T-cell (primary cell): ENCODE data around the gene C5orf47. TPM values are rescaled to one million over a fixed set of nuclear protein-coding genes. Genes with fewer than 3 reads are reported as not detected.
A peak's percentile ranks its signal among the peaks of the same experiment; 100 is the strongest.
"Not testable (repeated sequence)": the region's sequence is repeated elsewhere in the genome, so short reads cannot be mapped to it uniquely, and the experiment has no call there.

Experiments used
- ATAC-seq, 4 experiments: fragments of 200-7000 bp in 3 of 4; fragments of 150-1000 bp in 1 of 4; cut with Tn5 transposase; replicated peaks in 1 of 4; 1 replicate in 3 of 4; 2 replicates in 1 of 4; pipeline ENCODE4 v1.10.0; 2021; ENCODE audit warnings: moderate library complexity in 3 of 4, mild to moderate bottlenecking in 2 of 4, moderate number of reproducible peaks in 1 of 4
- CTCF ChIA-PET, 2 donors: fragments of 300-600 bp; sonication (Branson Sonifier 250); formaldehyde crosslinking; loops; one replicate each; lab custom pipeline; 2022; ENCODE audit warnings: antibody characterized with exemption in 2 of 2; lab: Charles Lee
- POLR2A ChIA-PET, 2 donors: fragments of 300-600 bp; sonication (Branson Sonifier 250); formaldehyde crosslinking; loops; one replicate each; lab custom pipeline; 2022; ENCODE audit warnings: antibody characterized with exemption in 2 of 2; lab: Charles Lee
- DNase-seq, 35 experiments: peaks; one replicate each; pipeline versions ENCODE4 v3.0.0 to v3.0.0-alpha.2; 2013 to 2023
- H3K27ac ChIP-seq: one replicate; pipeline ENCODE4 v1.5.1; 2013; ENCODE audit warnings: low read length
- H3K27me3 ChIP-seq, 2 experiments: replicated peaks in 1 of 2; 1 replicate in 1 of 2; 2 replicates in 1 of 2; pipeline versions ENCODE4 v1.6.1 to v1.7.0; 2013; ENCODE audit warnings: low read length in 1 of 2, mixed read lengths in 1 of 2; ENCODE audit not compliant: control insufficient read depth in 2 of 2, insufficient read depth in 2 of 2; ENCODE audit errors: extremely low read depth in 1 of 2
- H3K36me3 ChIP-seq, 2 donors: 1 replicate in 1 of 2; 2 replicates in 1 of 2; pipeline versions ENCODE4 v1.6.1 to v1.7.0; 2013; ENCODE audit warnings: low read length in 1 of 2; ENCODE audit not compliant: control insufficient read depth in 2 of 2, insufficient read depth in 1 of 2; ENCODE audit errors: extremely low read depth in 1 of 2
- H3K4me1 ChIP-seq, 2 experiments: 1 replicate in 1 of 2; 2 replicates in 1 of 2; pipeline versions ENCODE4 v1.6.1 to v1.7.0; 2013; ENCODE audit warnings: low read length in 2 of 2, mixed read lengths in 1 of 2; ENCODE audit not compliant: insufficient read depth in 2 of 2, control insufficient read depth in 1 of 2; ENCODE audit errors: extremely low read depth in 1 of 2
- H3K4me3 ChIP-seq, 2 donors: 1 replicate in 1 of 2; 2 replicates in 1 of 2; pipeline versions ENCODE4 v1.5.1 to v1.7.0; 2013; ENCODE audit warnings: mild to moderate bottlenecking in 2 of 2, low read length in 1 of 2, moderate library complexity in 1 of 2; ENCODE audit not compliant: control insufficient read depth in 1 of 2; ENCODE audit errors: extremely low read depth in 1 of 2
- H3K9me3 ChIP-seq: 2 replicates; pipeline ENCODE4 v1.7.0; 2013
- H3K27ac Mint-ChIP-seq, 2 donors: one replicate each; pipeline ENCODE4 v1.8.0; 2020 to 2021; ENCODE audit warnings: mild to moderate bottlenecking in 2 of 2, mixed read lengths in 2 of 2
- H3K27me3 Mint-ChIP-seq, 2 donors: one replicate each; pipeline ENCODE4 v1.8.0; 2021 to 2022; ENCODE audit warnings: mixed read lengths in 2 of 2
- H3K36me3 Mint-ChIP-seq: one replicate; pipeline ENCODE4 v1.8.0; 2021; ENCODE audit warnings: mixed read lengths
- H3K4me1 Mint-ChIP-seq, 3 donors: one replicate each; pipeline ENCODE4 v1.8.0; 2020 to 2022; ENCODE audit warnings: mixed read lengths in 3 of 3, mild to moderate bottlenecking in 1 of 3
- H3K4me3 Mint-ChIP-seq, 3 donors: one replicate each; pipeline ENCODE4 v1.8.0; 2020 to 2022; ENCODE audit warnings: mild to moderate bottlenecking in 3 of 3, mixed read lengths in 3 of 3, moderate library complexity in 3 of 3
- H3K9me3 Mint-ChIP-seq, 3 donors: one replicate each; pipeline ENCODE4 v1.8.0; 2020 to 2022; ENCODE audit warnings: mixed read lengths in 3 of 3
- WGBS: methylation state at CpG from one replicate; pipeline ENCODE4 v1.1.5; 2013; ENCODE audit warnings: missing lambda C conversion rate; ENCODE audit not compliant: insufficient coverage; 5-methylcytosine and 5-hydroxymethylcytosine counted together
- total RNA-seq, 35 experiments: library from RNA in 6 of 35; stranded (reverse) in 6 of 35; fragments of 120-200 nt in 1 of 35; gene quantifications; one replicate each; pipeline versions ENCODE4 v1.2.1 to v1.2.4 and lab custom pipeline; 2013 to 2026

The C5orf47 gene
- total RNA-seq, 5 donors from 2014 or later (not counting 1 experiment from before 2014, with no cell fraction given), result not detected

- H3K9me3 Mint-ChIP-seq, result not testable (repeated sequence)
- WGBS, result 100% methylated on average over 1 of the region's 19 CpGs
Observed at GRCh38 chr5:174020069-174020927, 31.3 kb downstream of the C5orf47 start.

GRCh38 chr5:174020928-174021304 is 31.9 kb downstream of the C5orf47 start:
- H3K4me3 ChIP-seq, result no peak overlapping the region
- peaks cover 2 to 13% of the 10 kb centered on the region in 2 experiments for H3K27me3 ChIP-seq
- no peaks in the 10 kb centered on the region for H3K4me1 Mint-ChIP-seq
- ATAC-seq (no peak), DNase-seq (no peak)
- POLR2A ChIA-PET, result no interaction called here
- H3K27ac Mint-ChIP-seq, result no peak overlapping the region
- H3K36me3 Mint-ChIP-seq, result peaks cover 3% of the 10 kb centered on the region
- no peak overlapping the region for H3K27ac ChIP-seq
- H3K9me3 ChIP-seq, result no peaks in the 10 kb centered on the region
- WGBS, result 90% methylated on average over 2 of the region's 3 CpGs
- no peaks in the 10 kb centered on the region for H3K4me1 ChIP-seq
- H3K9me3 Mint-ChIP-seq, result peaks cover 0 to 4% (median 0%) of the 10 kb centered on the region in 3 donors
- CTCF ChIA-PET, result interaction anchor here in 1 of 2 donors (1.0 kb wide), 1 partner anchor 21 kb away, joined by 4 read pairs; no protein-coding TSS in a partner anchor
- peaks cover 25 to 33% of the 10 kb centered on the region in 2 donors for H3K27me3 Mint-ChIP-seq
- no peaks in the 10 kb centered on the region for H3K36me3 ChIP-seq
- no peak overlapping the region for H3K4me3 Mint-ChIP-seq

More at GRCh38 chr5:174020069-174020927, 31.3 kb downstream of the C5orf47 start:
- peak in 1 of 35 experiments; percentile 5 for DNase-seq
- H3K4me1 Mint-ChIP-seq, ATAC-seq, H3K4me3 ChIP-seq, H3K4me3 Mint-ChIP-seq, POLR2A ChIA-PET, H3K4me1 ChIP-seq, H3K27ac ChIP-seq, H3K9me3 ChIP-seq, H3K36me3 ChIP-seq, H3K36me3 Mint-ChIP-seq: not testable (repeated sequence)
- CTCF ChIA-PET, result interaction anchor here in 1 of 2 donors (1.0 kb wide), 1 partner anchor 22 kb away, joined by 4 read pairs; no protein-coding TSS in a partner anchor
- H3K27ac Mint-ChIP-seq, result peak overlapping the region in 1 of 2 donors; percentile 23
- peaks cover 25 to 33% of the 10 kb centered on the region in 2 donors for H3K27me3 Mint-ChIP-seq
- H3K27me3 ChIP-seq, result peaks cover 2 to 13% of the 10 kb centered on the region in 2 experiments

- POLR2A ChIA-PET, result no interaction called here
- Mint-ChIP-seq H3K9me3 (peaks cover 0 to 4% (median 0%) of the 10 kb centered on the region in 3 donors), H3K36me3 (peaks cover 3% of the 10 kb centered on the region), H3K4me3 (no peak overlapping the region), H3K27ac (no peak overlapping the region), H3K4me1 (no peaks in the 10 kb centered on the region), H3K27me3 (peaks cover 25 to 36% of the 10 kb centered on the region in 2 donors)
- H3K4me3 ChIP-seq, result no peak overlapping the region
- CTCF ChIA-PET, result no interaction called here
- ATAC-seq (no peak), DNase-seq (no peak)
- no peaks in the 10 kb centered on the region for H3K4me1 ChIP-seq
- 75% methylated on average over 4 of the region's 4 CpGs for WGBS
- no peaks in the 10 kb centered on the region for H3K36me3 ChIP-seq
- peaks cover 2 to 13% of the 10 kb centered on the region in 2 experiments for H3K27me3 ChIP-seq
- no peaks in the 10 kb centered on the region for H3K9me3 ChIP-seq
- H3K27ac ChIP-seq, result no peak overlapping the region
Observed at GRCh38 chr5:174022384-174023095, 33.6 kb downstream of the C5orf47 start.

GRCh38 chr5:174030286-174030685 is 41.3 kb downstream of the C5orf47 start:
- H3K4me3 Mint-ChIP-seq, result no peak overlapping the region
- Histone ChIP-seq H3K4me3 (no peak overlapping the region), H3K9me3 (no peaks in the 10 kb centered on the region), H3K36me3 (no peaks in the 10 kb centered on the region), H3K4me1 (no peaks in the 10 kb centered on the region), H3K27me3 (peaks cover 0 to 6% of the 10 kb centered on the region in 2 experiments), H3K27ac (no peak overlapping the region)
- H3K4me1 Mint-ChIP-seq, result no peaks in the 10 kb centered on the region
- H3K9me3 Mint-ChIP-seq, result peaks cover 19 to 25% (median 23%) of the 10 kb centered on the region in 3 donors
- no peak for ATAC-seq
- no CpG with 5 or more reads among the region's 2 CpGs for WGBS
- CTCF ChIA-PET, result no interaction called here
- peaks cover 0 to 6% of the 10 kb centered on the region in 2 donors for H3K27me3 Mint-ChIP-seq
- POLR2A ChIA-PET, result no interaction called here
- DNase-seq, result no peak
- H3K36me3 Mint-ChIP-seq, result no peaks in the 10 kb centered on the region
- H3K27ac Mint-ChIP-seq, result no peak overlapping the region

GRCh38 chr5:174044466-174045254 is 55.7 kb downstream of the C5orf47 start:
- WGBS, result no CpG with 5 or more reads among the region's 6 CpGs
- ChIA-PET CTCF (no interaction called here), POLR2A (no interaction called here)
- no peak overlapping the region for H3K27ac Mint-ChIP-seq
- H3K4me3 Mint-ChIP-seq, result no peak overlapping the region
- H3K27me3 ChIP-seq, result peaks cover 2 to 6% of the 10 kb centered on the region in 2 experiments
- H3K36me3 ChIP-seq, result no peaks in the 10 kb centered on the region
- no peaks in the 10 kb centered on the region for H3K4me1 ChIP-seq
- DNase-seq, result no peak
- peaks cover 0 to 3% (median 0%) of the 10 kb centered on the region in 3 donors for H3K9me3 Mint-ChIP-seq
- no peaks in the 10 kb centered on the region for H3K4me1 Mint-ChIP-seq
- H3K27ac ChIP-seq, result no peak overlapping the region
- no peak overlapping the region for H3K4me3 ChIP-seq
- H3K27me3 Mint-ChIP-seq, result peaks cover 26 to 37% of the 10 kb centered on the region in 2 donors
- no peaks in the 10 kb centered on the region for H3K9me3 ChIP-seq
- ATAC-seq, result no peak
- no peaks in the 10 kb centered on the region for H3K36me3 Mint-ChIP-seq
